Measurements from ENCODE around the gene SLC2A13.
"Not testable (repeated sequence)": the region's sequence is repeated elsewhere in the genome, so short reads cannot be mapped to it uniquely, and the experiment has no call there.

Gene SLC2A13

GRCh38 chr12:40034156-40034555 is 71.7 kb downstream of the SLC2A13 start:
- DNase-seq, result no peak

- no peak for DNase-seq
Observed at GRCh38 chr12:40033242-40033630, 72.6 kb downstream of the SLC2A13 start.

GRCh38 chr12:40032433-40033241 is 73.2 kb downstream of the SLC2A13 start:
- no peak for DNase-seq

- no peak for DNase-seq
Observed at GRCh38 chr12:40031965-40032364, 73.9 kb downstream of the SLC2A13 start.

DNA sequence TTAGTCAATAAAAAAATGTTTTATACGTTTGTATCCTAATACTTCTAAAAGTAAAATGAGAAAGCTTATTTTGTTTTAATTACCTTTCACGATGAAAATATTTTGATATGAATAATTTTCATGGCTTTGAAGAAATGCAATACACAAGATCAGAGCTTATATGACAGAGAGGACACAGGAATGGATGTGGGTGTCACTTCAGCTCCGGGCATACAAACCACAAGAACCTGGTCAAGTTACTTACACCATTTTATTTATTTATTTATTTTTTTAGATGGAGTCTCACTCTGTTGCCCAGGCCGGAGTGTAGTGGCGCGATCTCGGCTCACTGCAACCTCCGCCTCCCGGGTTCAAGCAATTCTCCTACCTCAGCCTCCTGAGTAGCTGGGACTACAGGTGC is 74.9 kb downstream of the SLC2A13 start:
- not testable (repeated sequence) for DNase-seq

- DNase-seq, result no peak
Observed at GRCh38 chr12:40028296-40028695, 77.6 kb downstream of the SLC2A13 start.

DNA sequence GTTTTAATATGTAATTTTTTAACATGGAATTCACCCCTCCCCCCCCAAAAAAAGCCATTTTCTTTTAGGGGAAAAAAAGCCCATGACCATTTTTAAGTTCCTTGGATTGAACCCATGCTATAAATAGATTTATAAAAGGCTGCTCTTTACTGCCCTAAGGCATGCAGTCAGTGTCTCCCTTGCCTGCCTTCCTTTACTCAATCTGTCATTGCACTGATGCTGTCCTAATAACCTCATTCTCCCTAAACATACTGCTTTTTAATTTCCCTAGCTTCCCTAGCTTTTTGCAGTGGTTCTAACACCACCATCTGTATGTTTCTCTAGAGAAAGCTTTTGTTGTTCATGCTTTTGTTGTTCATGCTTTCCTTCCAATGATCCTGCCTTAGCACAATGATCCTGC is 83.0 kb downstream of the SLC2A13 start:
- DNase-seq, result no peak

- no peak for DNase-seq
Observed at GRCh38 chr12:40020261-40020691, 85.6 kb downstream of the SLC2A13 start.

DNA sequence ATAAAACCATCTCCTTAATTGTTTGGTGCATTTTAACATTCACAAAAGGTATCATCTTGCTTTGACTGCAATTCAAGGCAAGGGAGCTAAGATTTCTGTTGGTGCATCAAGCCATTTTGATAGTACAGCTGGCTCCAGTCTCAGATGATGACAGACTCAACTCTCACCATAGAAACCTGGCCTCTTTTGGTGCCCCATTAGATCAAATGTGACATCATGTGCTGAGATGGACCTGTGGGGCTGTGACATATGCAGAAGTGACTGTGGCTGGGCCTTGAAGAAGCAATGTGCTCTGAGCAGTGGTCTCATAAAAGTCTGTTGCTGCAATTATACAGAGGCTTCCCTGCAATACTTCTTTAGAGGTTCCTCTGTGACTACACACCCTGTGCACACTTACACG is 88.4 kb downstream of the SLC2A13 start:
- DNase-seq, result no peak

GRCh38 chr12:40016980-40017379 is 88.9 kb downstream of the SLC2A13 start:
- peak; percentile 47 for DNase-seq

DNA sequence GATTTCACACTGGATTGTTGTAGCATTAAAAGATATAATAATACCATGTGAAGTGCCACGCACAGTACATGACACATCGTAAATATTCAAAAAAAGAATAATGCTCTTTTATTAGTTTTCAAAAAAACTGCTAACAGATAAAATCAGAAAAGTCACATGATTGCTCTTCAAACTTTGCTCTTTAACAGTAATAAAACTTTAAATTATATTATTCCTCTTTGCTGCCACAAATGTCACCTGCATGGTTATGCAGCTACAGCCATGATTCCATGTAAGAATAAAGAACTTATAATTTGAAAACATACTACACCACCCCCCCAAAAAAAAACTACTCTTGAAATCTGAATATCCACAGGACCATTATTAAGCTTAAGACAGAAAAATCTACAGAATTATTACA is 90.0 kb downstream of the SLC2A13 start:
- no peak for DNase-seq

DNA sequence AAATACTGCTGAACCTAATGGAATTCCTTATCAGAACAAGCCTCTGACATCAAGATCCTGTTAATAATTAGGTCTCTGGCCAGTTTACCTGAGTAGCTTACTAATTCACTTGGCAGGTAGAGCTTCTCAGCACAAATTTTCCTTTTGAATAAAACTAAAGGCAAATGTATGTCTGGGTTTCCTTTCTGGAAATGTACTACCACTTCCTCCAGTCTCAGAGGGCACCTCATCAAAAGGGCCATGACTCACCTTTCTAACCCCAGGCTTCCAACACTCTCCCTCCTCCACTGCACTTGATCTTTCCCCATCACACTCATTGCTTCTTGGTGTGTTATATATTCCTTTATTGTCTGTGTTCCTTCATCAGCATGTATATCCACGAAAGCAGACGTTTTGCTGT is 90.5 kb downstream of the SLC2A13 start:
- no peak for DNase-seq

GRCh38 chr12:40013847-40014246 is 92.0 kb downstream of the SLC2A13 start:
- no peak for DNase-seq

DNA sequence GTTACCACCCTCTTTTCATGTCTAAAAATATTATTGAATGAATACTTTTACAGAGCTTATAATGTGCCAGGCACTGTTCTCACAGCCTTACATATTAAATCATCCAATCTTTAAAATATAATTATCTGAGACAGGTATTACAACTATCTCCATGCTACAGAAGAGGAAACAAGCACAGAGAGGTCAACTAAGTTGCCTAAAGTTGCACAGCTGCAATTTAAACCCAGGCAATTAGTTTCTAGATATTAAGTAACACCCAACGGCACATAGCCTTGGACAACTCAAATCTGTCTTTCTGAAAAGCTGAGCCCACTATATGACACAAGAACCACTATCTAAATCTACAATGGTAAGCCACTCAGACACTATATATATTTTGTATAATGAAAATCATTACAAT is 92.6 kb downstream of the SLC2A13 start:
- DNase-seq, result no peak

GRCh38 chr12:40012711-40013110 is 93.2 kb downstream of the SLC2A13 start:
- no peak for DNase-seq

- DNase-seq, result no peak
Observed at GRCh38 chr12:40011775-40012129, 94.1 kb downstream of the SLC2A13 start.

- peak; percentile 73 for DNase-seq
Observed at GRCh38 chr12:40010899-40011774, 94.7 kb downstream of the SLC2A13 start.

DNA sequence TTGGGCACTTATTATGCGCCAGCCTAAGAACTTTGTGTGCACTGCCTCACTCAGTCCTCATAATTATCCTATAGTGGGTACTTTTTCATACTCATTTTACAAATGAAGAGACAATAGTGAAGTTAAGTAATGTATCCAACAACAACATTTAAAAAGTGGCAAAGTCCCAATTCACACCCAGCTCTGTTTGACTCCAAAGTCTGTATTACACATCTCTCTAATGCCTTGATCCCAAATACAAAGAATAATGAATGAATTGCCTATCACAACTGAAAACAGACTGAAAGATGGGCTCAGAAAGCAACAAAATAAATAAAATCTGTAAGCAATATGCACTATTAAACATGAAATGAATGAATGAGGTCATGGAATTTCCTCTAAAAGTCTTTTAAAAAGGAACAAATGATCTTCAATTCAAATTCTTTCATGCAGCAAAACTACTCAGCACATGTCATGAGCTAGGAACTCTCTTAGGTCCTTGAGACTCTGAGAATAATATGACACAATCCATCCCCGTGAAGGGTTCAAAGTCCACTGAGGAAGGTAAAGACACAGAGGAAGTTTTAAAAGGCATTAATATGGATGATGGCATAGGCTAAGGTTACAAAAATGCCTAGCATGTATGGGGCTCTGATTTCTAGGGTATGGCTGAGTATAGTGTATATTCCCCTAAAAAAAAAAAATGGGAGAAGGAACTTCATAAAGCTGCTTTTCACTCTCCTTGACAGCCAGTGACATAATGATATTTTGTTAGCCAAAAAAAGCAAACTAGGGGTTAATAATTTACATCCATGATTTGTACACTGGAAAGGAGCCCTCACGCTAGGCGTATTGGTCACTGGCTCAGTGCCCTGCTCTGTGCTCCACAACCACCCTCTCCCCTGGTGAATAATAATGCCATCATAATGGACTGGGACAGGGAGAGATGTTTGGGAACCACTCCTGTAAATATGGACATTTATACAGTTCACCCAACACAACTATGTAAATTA is 103.4 kb downstream of the SLC2A13 start:
- no peak for DNase-seq

DNA sequence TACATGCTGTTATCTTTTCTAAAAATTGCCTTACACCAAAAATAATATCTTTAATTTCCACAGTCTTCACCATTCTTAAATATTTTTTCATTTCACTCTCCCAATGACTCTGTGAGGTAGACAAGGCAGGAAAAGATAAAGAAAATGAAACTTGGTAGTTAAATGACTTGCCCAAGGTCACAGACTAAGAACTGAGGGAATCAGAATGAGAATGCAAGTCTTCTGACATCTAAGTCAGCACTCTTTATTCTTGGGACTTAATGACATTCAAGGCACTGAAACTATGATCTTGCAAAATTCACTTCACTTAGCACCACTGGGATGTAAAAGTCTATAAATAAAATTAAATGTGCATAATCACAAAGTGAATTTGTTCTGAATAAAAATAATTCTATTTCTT is 104.5 kb downstream of the SLC2A13 start:
- DNase-seq, result no peak

GRCh38 chr12:40000884-40001283 is 105.0 kb downstream of the SLC2A13 start:
- no peak for DNase-seq

DNA sequence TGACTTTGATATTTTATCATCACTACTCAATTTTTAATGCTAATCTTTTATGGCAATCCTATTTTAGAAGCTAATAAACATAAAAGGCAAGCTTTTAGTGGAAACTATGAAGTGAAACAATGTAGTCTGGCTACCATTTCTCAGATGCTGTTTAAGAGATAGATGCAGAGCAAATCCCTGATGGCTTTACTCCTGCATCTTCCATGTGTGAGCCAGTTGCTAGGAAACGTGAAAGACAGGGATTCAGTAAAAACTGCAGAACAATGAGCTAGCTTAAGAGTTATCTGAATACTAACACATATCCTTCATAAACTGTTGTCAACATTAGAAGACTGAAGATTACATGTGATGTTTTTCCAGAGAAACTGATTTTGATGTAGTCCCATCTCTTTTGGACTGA is 112.6 kb downstream of the SLC2A13 start:
- DNase-seq, result no peak

All from fibroblast of skin of scalp (primary cell).